ENCODE results near the gene SOX2.

The SOX2 gene

GRCh38 chr3:181716966-181717365 lies 5.2 kb downstream of the SOX2 start:
- no peaks in the 10 kb centered on the region for H3K27me3 ChIP-seq (ENCODE audit: insufficient read depth, low read length, poor library complexity, severe bottlenecking)
- H3K36me3 ChIP-seq (ENCODE audit: insufficient read depth, low read length), result no peaks in the 10 kb centered on the region
- H3K9ac ChIP-seq (ENCODE audit: low read depth, low read length, poor library complexity, severe bottlenecking), result no peak overlapping the region
- H4K20me1 ChIP-seq (ENCODE audit: insufficient read depth, low read length, poor library complexity, severe bottlenecking), result no peaks in the 10 kb centered on the region
- no peaks in the 10 kb centered on the region for H3K9me2 ChIP-seq (replicated peaks; ENCODE audit: low read depth, low read length)
- no peak overlapping the region for H3K4me3 ChIP-seq (ENCODE audit: low read length, poor library complexity, severe bottlenecking)
- H3F3A ChIP-seq (ENCODE audit: low read depth), result no peaks in the 10 kb centered on the region
- TF ChIP-seq EZH2phosphoT487 (IDR thresholded peaks at IDR 0.05; ENCODE audit: borderline replicate concordance) (no peak), CTCF (conservative IDR thresholded peaks at IDR 0.05; ENCODE audit: low read length) (no peak)
- no peaks in the 10 kb centered on the region for H3K9me3 ChIP-seq (ENCODE audit: insufficient read depth, low read depth, low read length)
- H3K79me2 ChIP-seq (ENCODE audit: insufficient read depth, low read length), result no peaks in the 10 kb centered on the region
- no peak overlapping the region for H2AFZ ChIP-seq (ENCODE audit: low read length)
- no peaks in the 10 kb centered on the region for H3K4me1 ChIP-seq (ENCODE audit: insufficient read depth, low read length, poor library complexity, severe bottlenecking)
- H3K4me2 ChIP-seq (ENCODE audit: low read depth, low read length, poor library complexity, severe bottlenecking), result no peak overlapping the region

- TF ChIP-seq EZH2phosphoT487 (IDR thresholded peaks at IDR 0.05; ENCODE audit: borderline replicate concordance), result no peak
- H3K27me3 ChIP-seq (ENCODE audit: insufficient read depth, low read length, poor library complexity, severe bottlenecking), result no peaks in the 10 kb centered on the region
- H3K9ac ChIP-seq (ENCODE audit: low read depth, low read length, poor library complexity, severe bottlenecking), result no peak overlapping the region
- H3K4me1 ChIP-seq (ENCODE audit: insufficient read depth, low read length, poor library complexity, severe bottlenecking), result no peaks in the 10 kb centered on the region
- H3K4me2 ChIP-seq (ENCODE audit: low read depth, low read length, poor library complexity, severe bottlenecking), result no peak overlapping the region
- H3K79me2 ChIP-seq (ENCODE audit: insufficient read depth, low read length), result no peaks in the 10 kb centered on the region
- H3F3A ChIP-seq (ENCODE audit: low read depth), result no peaks in the 10 kb centered on the region
- H3K9me3 ChIP-seq (ENCODE audit: insufficient read depth, low read depth, low read length), result no peaks in the 10 kb centered on the region
- H3K36me3 ChIP-seq (ENCODE audit: insufficient read depth, low read length), result no peaks in the 10 kb centered on the region
- no peak overlapping the region for H3K4me3 ChIP-seq (ENCODE audit: low read length, poor library complexity, severe bottlenecking)
- no peaks in the 10 kb centered on the region for H3K9me2 ChIP-seq (replicated peaks; ENCODE audit: low read depth, low read length)
- no peaks in the 10 kb centered on the region for H4K20me1 ChIP-seq (ENCODE audit: insufficient read depth, low read length, poor library complexity, severe bottlenecking)
- H2AFZ ChIP-seq (ENCODE audit: low read length), result no peak overlapping the region
Measured at GRCh38 chr3:181717549-181718171, 5.9 kb downstream of the SOX2 start.

GRCh38 chr3:181718369-181718768 lies 6.6 kb downstream of the SOX2 start:
- no peaks in the 10 kb centered on the region for H3K79me2 ChIP-seq (ENCODE audit: insufficient read depth, low read length)
- H3K9me2 ChIP-seq (replicated peaks; ENCODE audit: low read depth, low read length), result no peaks in the 10 kb centered on the region
- H3K27me3 ChIP-seq (ENCODE audit: insufficient read depth, low read length, poor library complexity, severe bottlenecking), result no peaks in the 10 kb centered on the region
- no peaks in the 10 kb centered on the region for H3F3A ChIP-seq (ENCODE audit: low read depth)
- no peaks in the 10 kb centered on the region for H3K36me3 ChIP-seq (ENCODE audit: insufficient read depth, low read length)
- no peak overlapping the region for H3K4me2 ChIP-seq (ENCODE audit: low read depth, low read length, poor library complexity, severe bottlenecking)
- no peaks in the 10 kb centered on the region for H3K9me3 ChIP-seq (ENCODE audit: insufficient read depth, low read depth, low read length)
- no peaks in the 10 kb centered on the region for H4K20me1 ChIP-seq (ENCODE audit: insufficient read depth, low read length, poor library complexity, severe bottlenecking)
- H2AFZ ChIP-seq (ENCODE audit: low read length), result no peak overlapping the region
- no peak overlapping the region for H3K9ac ChIP-seq (ENCODE audit: low read depth, low read length, poor library complexity, severe bottlenecking)
- TF ChIP-seq EZH2phosphoT487 (IDR thresholded peaks at IDR 0.05; ENCODE audit: borderline replicate concordance), result no peak
- no peak for TF ChIP-seq CTCF (conservative IDR thresholded peaks at IDR 0.05; ENCODE audit: low read length)
- no peaks in the 10 kb centered on the region for H3K4me1 ChIP-seq (ENCODE audit: insufficient read depth, low read length, poor library complexity, severe bottlenecking)
- H3K4me3 ChIP-seq (ENCODE audit: low read length, poor library complexity, severe bottlenecking), result no peak overlapping the region

All from Loucy (cell line).